Measurements from ENCODE around the gene COMMD6.
A peak's percentile ranks its signal among the peaks of the same experiment; 100 is the strongest.

The COMMD6 gene

GRCh38 chr13:75482070-75482819 is 55.4 kb downstream of the COMMD6 start, which contains the start of gene TBC1D4:
Gene TBC1D4 (minus strand): TSS chr13:75482169. CDS start chr13:75481767, 402 bp downstream.
- DNase-seq: peak; percentile 56

DNA sequence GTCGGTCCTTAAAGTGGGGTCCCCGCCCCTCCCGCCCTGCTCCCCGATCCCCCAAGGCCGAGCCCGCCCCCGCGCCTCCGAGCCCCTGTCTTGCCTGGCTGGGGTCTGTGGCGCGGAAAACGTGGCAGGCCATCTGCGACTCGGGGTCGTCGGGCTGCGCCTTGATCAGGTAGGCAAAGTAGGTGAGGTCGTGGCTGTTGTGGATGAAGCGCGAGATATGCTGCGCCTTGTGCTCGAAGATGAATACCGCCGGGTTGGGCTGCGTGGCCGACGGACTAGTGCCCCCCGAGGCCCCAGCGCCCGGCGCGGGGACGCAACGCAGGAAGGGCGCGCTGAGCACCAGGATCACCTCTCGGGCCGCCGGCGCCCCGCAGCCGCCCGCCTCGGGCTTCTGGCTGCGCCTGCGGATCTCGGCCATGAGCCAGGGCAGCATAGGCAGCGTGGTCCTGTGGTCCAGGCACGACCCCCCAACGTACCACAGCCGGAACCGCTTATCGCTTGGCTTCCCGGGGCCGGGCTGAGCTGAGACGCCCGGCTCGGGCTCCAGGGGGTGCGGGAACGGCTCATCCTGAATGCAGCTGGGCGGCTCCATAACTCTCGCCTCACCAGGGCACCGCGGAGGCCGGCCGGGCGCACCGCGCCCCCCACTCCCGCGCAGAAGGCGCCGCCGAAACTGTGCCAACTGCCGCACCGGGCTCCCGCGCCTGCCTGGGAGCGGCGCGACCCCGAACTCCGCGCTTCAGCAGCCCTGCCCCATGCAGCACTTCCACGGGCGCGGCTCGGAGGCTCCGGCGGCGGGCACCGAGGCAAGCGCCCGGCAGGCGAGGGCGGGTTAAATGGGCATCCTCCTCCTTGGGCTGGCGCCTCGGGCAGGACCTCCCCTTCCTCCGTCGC is 56.2 kb downstream of the COMMD6 start:
- DNase-seq: no peak

DNA sequence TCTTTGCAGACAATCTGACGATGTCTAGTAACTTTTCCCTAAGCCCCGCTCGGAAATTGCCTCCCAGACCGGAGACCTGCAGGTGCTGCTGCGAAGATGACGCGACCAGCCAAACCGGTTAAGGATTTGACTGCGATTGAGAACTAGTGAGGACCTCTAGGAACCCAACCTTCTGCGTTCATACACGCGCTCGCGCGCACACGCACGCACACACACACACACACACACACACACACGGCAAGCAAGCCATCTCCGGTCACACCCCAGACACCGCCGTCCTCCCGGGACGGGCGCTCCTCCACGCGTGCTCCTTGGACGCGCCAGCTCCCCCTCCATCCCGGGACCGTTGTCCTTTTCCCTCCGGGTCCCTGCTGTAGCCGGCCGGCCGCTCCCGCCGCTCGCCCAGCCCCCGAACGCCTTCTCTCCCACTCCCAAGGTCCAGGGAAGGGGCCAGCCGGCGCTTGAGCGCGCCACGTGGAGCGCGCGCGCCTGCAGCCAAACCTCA is 56.9 kb downstream of the COMMD6 start:
- peak; percentile 16 for DNase-seq

GRCh38 chr13:75479102-75479740 is 58.4 kb downstream of the COMMD6 start:
- no peak for DNase-seq

DNA sequence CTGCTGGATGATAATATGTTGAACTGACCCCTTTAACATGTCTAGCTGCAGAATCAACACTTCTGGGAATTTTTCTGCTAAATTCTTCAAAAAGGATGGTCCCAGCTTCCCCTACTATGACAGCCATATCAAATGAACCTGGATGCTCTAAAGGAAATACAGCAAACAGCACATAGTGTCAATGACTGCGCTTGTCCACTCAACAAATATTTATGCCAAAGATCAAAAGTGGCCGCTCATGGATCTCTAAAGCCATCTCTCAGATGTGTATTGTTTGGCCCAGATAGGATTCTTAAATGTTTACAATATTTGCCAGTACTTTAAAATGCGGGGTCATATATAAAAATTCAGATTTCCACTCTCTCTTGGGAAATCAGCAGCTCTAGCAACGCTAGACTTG is 59.0 kb downstream of the COMMD6 start:
- DNase-seq: no peak

Data from CD4-positive, alpha-beta T cell treated with Interleukin-17A for 1 hour (primary cell).